Thoracic aorta (tissue), 2 donors: Measurements from ENCODE around the gene SEMA4D. TPM values are rescaled to one million over a fixed set of nuclear protein-coding genes. Genes with fewer than 3 reads are reported as not detected.

ENCODE experiments used
- ATAC-seq: fragments of 150-250 bp; one replicate; pipeline ENCODE4 v1.8.0; 2017; ENCODE audit warnings: low read depth; ENCODE audit not compliant: insufficient number of reproducible peaks, low FRiP score
- DNase-seq: peaks from one replicate; pipeline ENCODE4 v3.0.0-alpha.2; 2020; ENCODE audit warnings: low spot score
- H3K27ac ChIP-seq, 2 donors: fragments of 200-600 bp; sonication (generic); 1 replicate in 1 of 2; 2 replicates in 1 of 2; pipeline ENCODE4 v1.5.1; 2016; ENCODE audit warnings: mild to moderate bottlenecking in 2 of 2, moderate library complexity in 2 of 2
- H3K27me3 ChIP-seq: fragments of 200-600 bp; sonication (generic); replicated peaks from 2 replicates; pipeline ENCODE4 v1.6.0; 2016; ENCODE audit warnings: mild to moderate bottlenecking; ENCODE audit not compliant: insufficient read depth
- H3K36me3 ChIP-seq: fragments of 200-600 bp; sonication (generic); one replicate; pipeline ENCODE4 v1.5.1; 2016
- H3K4me1 ChIP-seq, 2 donors: fragments of 200-600 bp; sonication (generic); 1 replicate in 1 of 2; 2 replicates in 1 of 2; pipeline versions ENCODE4 v1.5.1 to v1.6.0; 2016; ENCODE audit warnings: low read depth in 2 of 2, mild to moderate bottlenecking in 1 of 2; ENCODE audit not compliant: control insufficient read depth in 1 of 2
- H3K4me3 ChIP-seq: fragments of 200-600 bp; sonication (generic); 2 replicates; pipeline ENCODE4 v1.5.1; 2016; ENCODE audit warnings: mild to moderate bottlenecking
- H3K9me3 ChIP-seq: fragments of 200-600 bp; sonication (generic); 2 replicates; pipeline ENCODE4 v1.5.1; 2016
- total RNA-seq, 2 donors: library from RNA; depleted of rRNA; stranded (reverse); fragments of >200 nt; gene quantifications; one replicate each; pipeline versions ENCODE4 v1.1.0 to v1.2.3, GENCODE V29; 2016
- TF ChIP-seq, protein P1 (sequence below): fragments of 200-600 bp; sonication (generic); IDR thresholded peaks from one replicate; pipeline ENCODE4 v1.5.1; 2019; ENCODE audit warnings: antibody characterized with exemption

SEMA4D gene
- total RNA-seq, 2 donors from 2014 or later = 16.9 to 20.2 TPM

DNA sequence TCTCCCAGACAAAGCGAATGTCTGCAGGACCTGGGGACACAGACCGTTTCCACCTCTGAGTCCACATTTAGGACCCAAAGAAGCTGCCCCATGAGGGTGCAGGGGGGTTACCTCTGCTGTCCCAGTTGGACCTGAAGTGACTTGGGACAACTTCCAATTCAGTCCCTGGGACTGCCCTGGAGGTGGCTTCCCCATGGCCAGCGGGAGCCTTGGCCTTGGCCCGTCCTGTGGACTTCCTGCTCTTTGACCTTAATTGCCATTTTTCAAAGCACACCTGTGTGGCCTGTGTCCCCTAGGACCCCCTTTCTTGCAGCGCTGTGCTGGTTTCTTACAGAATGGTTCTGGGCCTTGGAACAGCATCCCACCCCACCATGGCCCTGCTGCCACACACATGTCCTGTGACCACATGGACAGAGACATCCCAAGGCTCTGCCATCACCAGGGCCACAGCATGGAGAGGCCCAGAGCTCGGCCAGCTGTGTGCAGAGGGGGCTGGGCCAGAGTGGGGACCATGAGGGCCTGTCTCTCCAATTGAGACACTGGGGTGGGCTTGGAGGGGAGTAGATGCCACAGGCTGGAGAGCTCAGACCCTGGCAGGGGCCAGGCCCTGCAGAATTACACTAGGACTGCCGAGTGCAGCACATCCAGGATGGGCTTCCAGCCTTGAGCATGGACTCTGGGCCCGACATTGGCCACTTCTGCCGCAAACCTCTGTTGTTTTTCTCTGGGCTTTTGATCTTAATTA, 133.8 kb downstream of the SEMA4D start:
- Histone ChIP-seq H3K27ac (no peak overlapping the region), H3K4me1 (no peaks in the 10 kb centered on the region), H3K36me3 (peaks cover 27% of the 10 kb centered on the region), H3K4me3 (no peak overlapping the region), H3K27me3 (no peaks in the 10 kb centered on the region), H3K9me3 (no peaks in the 10 kb centered on the region)
- TF ChIP-seq, protein P1, sequence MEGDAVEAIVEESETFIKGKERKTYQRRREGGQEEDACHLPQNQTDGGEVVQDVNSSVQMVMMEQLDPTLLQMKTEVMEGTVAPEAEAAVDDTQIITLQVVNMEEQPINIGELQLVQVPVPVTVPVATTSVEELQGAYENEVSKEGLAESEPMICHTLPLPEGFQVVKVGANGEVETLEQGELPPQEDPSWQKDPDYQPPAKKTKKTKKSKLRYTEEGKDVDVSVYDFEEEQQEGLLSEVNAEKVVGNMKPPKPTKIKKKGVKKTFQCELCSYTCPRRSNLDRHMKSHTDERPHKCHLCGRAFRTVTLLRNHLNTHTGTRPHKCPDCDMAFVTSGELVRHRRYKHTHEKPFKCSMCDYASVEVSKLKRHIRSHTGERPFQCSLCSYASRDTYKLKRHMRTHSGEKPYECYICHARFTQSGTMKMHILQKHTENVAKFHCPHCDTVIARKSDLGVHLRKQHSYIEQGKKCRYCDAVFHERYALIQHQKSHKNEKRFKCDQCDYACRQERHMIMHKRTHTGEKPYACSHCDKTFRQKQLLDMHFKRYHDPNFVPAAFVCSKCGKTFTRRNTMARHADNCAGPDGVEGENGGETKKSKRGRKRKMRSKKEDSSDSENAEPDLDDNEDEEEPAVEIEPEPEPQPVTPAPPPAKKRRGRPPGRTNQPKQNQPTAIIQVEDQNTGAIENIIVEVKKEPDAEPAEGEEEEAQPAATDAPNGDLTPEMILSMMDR = no peak
- ATAC-seq (no peak), DNase-seq (no peak)

DNA sequence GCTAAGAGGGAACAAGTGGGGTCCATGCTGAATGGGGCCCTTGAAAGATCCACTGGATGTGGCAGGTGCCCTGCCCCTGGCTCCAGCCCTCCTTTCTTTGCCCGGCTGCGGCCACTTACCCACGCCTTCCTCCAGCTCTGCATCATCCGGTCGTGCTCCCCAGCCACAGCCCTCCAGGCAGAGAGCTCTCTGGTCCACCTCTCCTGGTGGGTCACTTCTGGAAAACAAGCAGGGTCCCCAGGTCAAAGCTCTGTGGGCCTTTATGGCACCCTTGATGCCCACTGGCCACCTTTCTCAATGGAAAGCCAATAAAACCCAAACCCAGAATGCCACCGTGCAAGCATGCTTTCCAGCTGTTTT, 134.6 kb downstream of the SEMA4D start:
- DNase-seq (no peak), ATAC-seq (no peak)
- Histone ChIP-seq H3K4me1 (no peaks in the 10 kb centered on the region), H3K36me3 (peaks cover 32% of the 10 kb centered on the region), H3K9me3 (no peaks in the 10 kb centered on the region), H3K4me3 (no peak overlapping the region), H3K27me3 (no peaks in the 10 kb centered on the region), H3K27ac (no peak overlapping the region)
- TF ChIP-seq, protein P1 = no peak

DNA sequence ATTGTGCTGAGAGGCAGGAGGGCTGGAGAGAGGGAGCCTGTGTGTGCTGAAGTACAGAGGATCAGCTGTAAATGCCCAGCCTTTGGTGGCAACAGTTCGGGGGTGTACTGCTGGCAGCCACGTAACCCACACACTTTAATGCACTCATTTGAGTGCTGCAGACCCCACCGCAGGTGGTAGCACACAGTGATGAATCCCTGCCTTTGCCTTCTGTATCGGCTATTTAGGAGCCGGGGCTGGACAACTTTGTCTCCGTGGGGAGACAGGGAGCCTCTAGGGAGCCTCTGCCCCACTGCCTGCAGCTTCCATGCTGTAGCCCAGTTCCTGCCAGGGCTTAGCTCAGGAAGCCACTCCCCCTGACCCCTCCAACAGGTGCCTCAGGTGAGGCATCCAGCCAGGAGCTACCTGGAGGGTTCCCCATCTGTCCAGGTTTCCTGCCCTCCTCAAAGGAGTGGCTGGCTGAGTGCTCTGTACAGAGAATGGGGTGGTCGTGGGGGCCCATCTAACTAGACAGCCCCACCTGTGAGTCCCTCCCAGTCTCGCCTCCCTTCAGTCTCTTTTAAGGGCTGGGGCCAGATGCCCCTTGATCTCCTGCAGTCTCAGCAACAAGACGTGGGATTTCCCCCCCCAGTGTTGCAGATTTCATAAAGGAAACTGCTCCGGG, 135.1 kb downstream of the SEMA4D start:
- Histone ChIP-seq H3K36me3 (peaks cover 37% of the 10 kb centered on the region), H3K27me3 (no peaks in the 10 kb centered on the region), H3K9me3 (no peaks in the 10 kb centered on the region), H3K27ac (no peak overlapping the region), H3K4me3 (no peak overlapping the region), H3K4me1 (no peaks in the 10 kb centered on the region)
- TF ChIP-seq, protein P1 = no peak
- no peak for ATAC-seq
- no peak for DNase-seq

- peaks cover 45% of the 10 kb centered on the region for H3K36me3 ChIP-seq
These were observed 135.9 kb downstream of the SEMA4D start for GRCh38 chr9:89361816-89362646.

More at GRCh38 chr9:89361816-89362646, 135.9 kb downstream of the SEMA4D start:
- no peaks in the 10 kb centered on the region for H3K9me3 ChIP-seq
- TF ChIP-seq, protein P1 = no peak
- H3K4me3 ChIP-seq = no peak overlapping the region
- H3K27ac ChIP-seq = no peak overlapping the region
- ATAC-seq (no peak), DNase-seq (no peak)
- H3K4me1 ChIP-seq = no peaks in the 10 kb centered on the region
- H3K27me3 ChIP-seq = no peaks in the 10 kb centered on the region
